ENCODE data around the gene EXOC8. TPM values are rescaled to one million over a fixed set of nuclear protein-coding genes. Genes with fewer than 3 reads are reported as not detected.

The EXOC8 gene
- total RNA-seq, 1 donor from 2014 or later, result 48.9 TPM

DNA sequence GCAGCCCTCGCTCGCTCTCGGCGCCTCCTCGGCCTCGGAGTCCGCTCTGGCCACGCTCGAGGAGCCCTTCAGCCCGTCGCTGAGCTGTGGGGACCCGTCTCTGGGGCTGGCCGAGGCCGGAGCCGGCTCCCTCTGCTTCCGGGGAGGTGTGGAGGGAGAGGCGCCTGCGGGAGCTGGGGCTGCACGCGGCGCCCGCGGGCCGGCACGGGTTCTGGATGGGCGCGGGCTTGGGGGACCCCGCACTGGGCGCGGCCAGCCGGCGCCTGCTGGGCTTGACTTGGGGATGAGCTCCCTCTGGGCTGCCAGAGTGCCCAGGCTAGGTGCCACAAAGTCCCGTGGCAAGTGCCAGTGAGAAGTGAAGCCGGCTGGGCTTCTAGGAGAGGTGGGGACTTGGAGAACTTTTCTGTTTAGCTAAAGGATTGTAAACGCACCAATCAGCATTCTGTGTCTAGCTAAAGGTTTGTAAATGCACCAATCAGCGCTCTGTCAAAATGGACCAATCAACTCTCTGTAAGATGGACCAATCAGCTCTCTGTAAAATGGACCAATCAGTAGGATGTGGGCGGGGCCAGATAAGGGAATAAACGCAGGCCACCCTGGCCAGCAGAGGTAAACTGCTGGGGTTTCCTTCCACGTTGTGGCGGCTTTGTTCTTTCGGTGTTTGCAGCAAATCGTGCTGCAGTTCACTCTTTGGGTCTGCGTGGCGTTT, 20.2 kb downstream of the EXOC8 start:
- no peak for FAIRE-seq

DNA sequence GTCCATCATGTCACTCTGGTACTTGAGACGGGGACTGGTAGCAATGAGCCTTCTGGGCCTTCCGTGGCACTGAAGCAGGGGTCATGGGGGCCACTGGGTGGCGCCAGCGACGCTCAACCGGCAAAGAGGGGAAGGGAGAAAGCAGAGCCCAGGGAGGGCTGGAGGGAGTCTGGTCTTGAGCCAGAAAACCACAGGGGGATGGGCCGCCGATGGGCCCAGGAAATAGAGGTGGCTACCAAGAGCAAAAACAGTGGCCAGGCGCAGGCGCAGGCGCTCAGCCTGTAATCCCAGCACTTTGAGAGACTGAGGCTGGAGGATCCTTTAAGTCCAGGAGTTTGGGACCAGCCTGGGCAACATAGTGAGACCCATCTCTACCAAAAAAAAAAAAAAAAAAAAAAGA, 21.8 kb downstream of the EXOC8 start:
- no peak for DNase-seq (ENCODE audit: low spot score in 2 of 2)
- no peak for FAIRE-seq

More for the DNA sequence above, 20.2 kb downstream of the EXOC8 start:
- no peak for DNase-seq (ENCODE audit: low spot score in 2 of 2)

GRCh38 chr1:231313661-231314060, 24.0 kb downstream of the EXOC8 start:
- FAIRE-seq (no peak), DNase-seq (ENCODE audit: low spot score in 2 of 2) (no peak)

GRCh38 chr1:231312432-231312788, 25.2 kb downstream of the EXOC8 start:
- no peak for FAIRE-seq
- no peak for DNase-seq (ENCODE audit: low spot score in 2 of 2)

- no peak for DNase-seq (ENCODE audit: low spot score in 2 of 2)
- no peak for FAIRE-seq
These were observed 25.8 kb downstream of the EXOC8 start for GRCh38 chr1:231311720-231312431.

DNA sequence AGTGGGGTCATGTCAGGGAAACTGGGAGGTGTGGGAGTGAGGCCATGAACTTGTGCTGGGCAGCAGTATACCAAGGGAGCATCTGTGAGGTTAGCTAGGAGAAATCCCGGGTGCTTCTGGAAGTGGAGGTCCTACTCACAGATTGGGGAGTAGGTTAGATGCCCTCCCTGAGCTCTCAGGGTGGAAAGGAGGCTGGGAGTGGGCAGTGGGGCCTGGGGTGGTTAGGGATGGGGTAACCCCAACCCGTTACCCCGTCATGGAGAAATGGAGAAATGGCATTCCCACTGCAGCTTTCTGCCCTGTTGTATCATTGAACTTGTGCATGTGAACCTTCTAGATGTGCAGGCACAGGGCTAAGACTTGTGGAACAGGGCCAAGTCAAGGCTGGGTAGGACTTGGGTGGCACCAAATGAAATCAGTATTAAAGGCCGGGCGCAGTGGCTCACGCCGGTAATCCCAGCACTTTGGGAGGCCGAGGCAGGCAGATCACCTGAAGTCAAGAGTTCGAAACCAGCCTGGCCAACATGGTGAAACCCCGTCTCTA, 27.2 kb downstream of the EXOC8 start:
- no peak for FAIRE-seq
- no peak for DNase-seq (ENCODE audit: low spot score in 2 of 2)

DNA sequence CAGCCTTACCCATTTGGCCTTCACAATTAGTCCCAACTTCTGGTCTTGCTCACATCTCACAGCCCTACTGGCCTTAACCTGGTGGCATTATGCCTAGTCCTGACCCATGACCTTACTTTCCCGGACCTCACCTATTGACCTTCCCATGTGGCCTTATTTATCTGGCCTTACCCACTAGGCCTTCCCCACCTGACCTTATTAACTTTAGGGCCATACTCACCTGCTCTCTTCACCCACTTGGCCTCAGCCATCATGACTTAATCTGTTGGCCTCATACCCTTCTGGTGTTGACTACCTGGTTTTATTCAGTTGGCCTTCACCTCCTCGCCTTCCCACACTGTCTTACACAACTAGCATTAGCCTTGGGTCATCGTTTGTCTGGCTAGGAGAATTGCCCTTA, 35.7 kb downstream of the EXOC8 start:
- no peak for FAIRE-seq
- DNase-seq (ENCODE audit: low spot score in 2 of 2), result no peak

DNA sequence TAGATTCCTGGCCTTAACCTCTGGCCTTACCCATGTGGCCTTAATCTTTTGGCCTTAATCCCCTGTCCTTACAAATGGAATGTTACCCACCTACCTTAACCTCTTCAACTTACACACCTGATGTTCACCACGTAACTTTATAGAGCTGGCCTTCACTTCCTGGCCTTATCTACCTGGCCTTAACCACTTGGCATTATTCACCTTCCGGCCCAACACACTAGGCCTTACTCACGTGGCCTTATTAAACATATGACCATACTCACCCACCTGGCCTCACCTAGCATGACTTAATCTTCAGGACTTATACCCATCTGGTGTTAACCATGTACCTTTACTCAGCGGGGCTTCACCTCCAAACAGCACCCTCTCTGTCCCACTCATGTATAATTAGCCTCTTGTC, 41.7 kb downstream of the EXOC8 start:
- FAIRE-seq, result no peak

GRCh38 chr1:231286603-231287002, 51.0 kb downstream of the EXOC8 start:
- DNase-seq (ENCODE audit: low spot score in 2 of 2), result no peak
- no peak for FAIRE-seq

More for the DNA sequence above, 41.7 kb downstream of the EXOC8 start:
- no peak for DNase-seq (ENCODE audit: low spot score in 2 of 2)

- DNase-seq (ENCODE audit: low spot score in 2 of 2), result no peak
- no peak for FAIRE-seq
These were observed 53.2 kb downstream of the EXOC8 start for GRCh38 chr1:231284441-231284840.

Other genes with a start within 250 kb of the EXOC8 start
- gene TRIM67, start 175.8 kb downstream of the EXOC8 start, total RNA-seq, result 24.1 TPM
- gene GNPAT, start 96.6 kb downstream of the EXOC8 start, total RNA-seq, result 68.5 TPM
- 14.3 TPM for gene SPRTN, start 441 bp upstream of the EXOC8 start, total RNA-seq
- gene EGLN1, start 84.4 kb upstream of the EXOC8 start, total RNA-seq, result 91.3 TPM
- 60.7 TPM for gene TSNAX, start 190.8 kb upstream of the EXOC8 start, total RNA-seq